Endothelial cell of umbilical vein (primary cell): Measurements from ENCODE around the gene OTUD5.

ENCODE experiments used
- CTCF ChIP-seq, 2 donors: IDR thresholded peaks; 1 replicate in 1 of 2; 2 replicates in 1 of 2; pipeline ENCODE4 v1.5.1; 2011; ENCODE audit warnings: low read length in 2 of 2, mild to moderate bottlenecking in 2 of 2, moderate library complexity in 2 of 2, control low read depth in 1 of 2, inconsistent platforms in 1 of 2, low read depth in 1 of 2; ENCODE audit not compliant: insufficient read depth in 1 of 2; ENCODE audit errors: extremely low read depth in 1 of 2
- POLR2A ChIP-seq: IDR thresholded peaks from 2 replicates; pipeline ENCODE4 v1.6.1; 2012; ENCODE audit warnings: low read depth, mild to moderate bottlenecking, control low read depth, low read length
- TF ChIP-seq, protein P1 (sequence below): IDR thresholded peaks from 2 replicates; pipeline ENCODE4 v1.6.1; 2011; ENCODE audit not compliant: insufficient read depth, insufficient read length

DNA sequence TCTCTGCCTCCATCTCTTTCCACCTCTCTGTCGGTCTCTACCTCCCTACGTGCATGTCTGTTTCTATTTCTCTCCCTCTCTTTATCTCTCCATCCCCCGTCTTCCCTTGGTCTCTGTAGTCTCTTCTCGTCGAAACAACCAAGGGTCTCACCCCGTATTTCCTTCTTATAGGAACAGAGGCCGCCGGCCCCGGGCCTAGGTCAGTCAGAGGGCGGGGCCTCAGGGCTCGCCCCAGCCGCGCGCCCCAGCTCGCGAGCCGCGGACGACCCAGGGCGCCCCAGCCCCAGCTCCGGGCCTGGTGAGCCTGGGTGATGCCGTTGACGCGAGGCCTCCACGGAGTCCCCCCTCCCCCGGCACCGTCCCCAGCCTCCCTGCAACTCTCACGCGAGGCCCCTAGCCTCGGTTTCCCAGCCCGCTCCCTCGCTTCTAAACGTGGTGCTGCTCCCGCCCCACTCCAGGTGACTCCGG lies 66.4 kb downstream of the OTUD5 start:
- TF ChIP-seq CTCF (IDR thresholded peaks at IDR 0.05; ENCODE audit: extremely low read depth in 1 of 2, insufficient read depth in 1 of 2, low read depth in 1 of 2, low read length in 2 of 2) (no peak), POLR2A (no peak)
- TF ChIP-seq, protein P1, sequence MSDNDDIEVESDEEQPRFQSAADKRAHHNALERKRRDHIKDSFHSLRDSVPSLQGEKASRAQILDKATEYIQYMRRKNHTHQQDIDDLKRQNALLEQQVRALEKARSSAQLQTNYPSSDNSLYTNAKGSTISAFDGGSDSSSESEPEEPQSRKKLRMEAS = no peak
